ENCODE measurements around the gene CD101.

Gene CD101

GRCh38 chr1:116984406-116985160 lies 17.0 kb upstream of the CD101 start:
- no peak for DNase-seq (ENCODE audit: low read depth)

GRCh38 chr1:116986421-116987255 lies 14.9 kb upstream of the CD101 start:
- DNase-seq (ENCODE audit: low read depth): no peak

- DNase-seq (ENCODE audit: low read depth): no peak
Measured at GRCh38 chr1:116987256-116987555, 14.4 kb upstream of the CD101 start.

GRCh38 chr1:116988248-116988647 lies 13.3 kb upstream of the CD101 start:
- no peak for DNase-seq (ENCODE audit: low read depth)

GRCh38 chr1:116988908-116989307 lies 12.7 kb upstream of the CD101 start:
- DNase-seq (ENCODE audit: low read depth): no peak

GRCh38 chr1:116989835-116990234 lies 11.7 kb upstream of the CD101 start:
- DNase-seq (ENCODE audit: low read depth): no peak

- DNase-seq (ENCODE audit: low read depth): peak; percentile 28
Measured at GRCh38 chr1:116990612-116991151, 10.9 kb upstream of the CD101 start.

GRCh38 chr1:116991171-116991845 lies 10.3 kb upstream of the CD101 start:
- DNase-seq (ENCODE audit: low read depth): no peak

- DNase-seq (ENCODE audit: low read depth): no peak
Measured at GRCh38 chr1:116991918-116992317, 9.6 kb upstream of the CD101 start.

GRCh38 chr1:116993286-116993685 lies 8.3 kb upstream of the CD101 start:
- DNase-seq (ENCODE audit: low read depth): no peak

GRCh38 chr1:116994411-116994810 lies 7.1 kb upstream of the CD101 start:
- no peak for DNase-seq (ENCODE audit: low read depth)

GRCh38 chr1:116997066-116997465 lies 4.5 kb upstream of the CD101 start:
- DNase-seq (ENCODE audit: low read depth): no peak

- DNase-seq (ENCODE audit: low read depth): no peak
Measured at GRCh38 chr1:116997636-116998035, 3.9 kb upstream of the CD101 start.

- DNase-seq (ENCODE audit: low read depth): no peak
Measured at GRCh38 chr1:116999596-116999995, 2.0 kb upstream of the CD101 start.

GRCh38 chr1:117000142-117000541 lies 1.4 kb upstream of the CD101 start:
- DNase-seq (ENCODE audit: low read depth): no peak

- DNase-seq (ENCODE audit: low read depth): no peak
Measured at GRCh38 chr1:117003223-117003875, 1.8 kb downstream of the CD101 start.

GRCh38 chr1:117007719-117008013 lies 6.1 kb downstream of the CD101 start:
- DNase-seq (ENCODE audit: low read depth): no peak

GRCh38 chr1:117008656-117009055 lies 7.1 kb downstream of the CD101 start:
- DNase-seq (ENCODE audit: low read depth): no peak

- no peak for DNase-seq (ENCODE audit: low read depth)
Measured at GRCh38 chr1:117009132-117009531, 7.6 kb downstream of the CD101 start.

GRCh38 chr1:117010310-117010969 lies 8.9 kb downstream of the CD101 start:
- no peak for DNase-seq (ENCODE audit: low read depth)

- no peak for DNase-seq (ENCODE audit: low read depth)
Measured at GRCh38 chr1:117011334-117011733, 9.8 kb downstream of the CD101 start.

GRCh38 chr1:117013309-117013858 lies 11.8 kb downstream of the CD101 start:
- DNase-seq (ENCODE audit: low read depth): no peak
